Kidney (tissue), 14 donors: ENCODE results near the gene ADAMTS9. TPM values are rescaled to one million over a fixed set of nuclear protein-coding genes. Genes with fewer than 3 reads are reported as not detected.
A peak's percentile ranks its signal among the peaks of the same experiment; 100 is the strongest.

Experiments used
- DNase-seq, 5 donors: peaks; one replicate each; pipeline ENCODE4 v3.0.0-alpha.2; 2013 to 2020
- FAIRE-seq: peaks from 2 replicates; lab custom pipeline; 2012; peaks lifted over from hg19 to GRCh38; lab: Jason Lieb, UNC
- H3K27ac ChIP-seq, 2 donors: one replicate each; pipeline ENCODE4 v1.7.0; 2013; ENCODE audit warnings: low read depth in 2 of 2, low read length in 2 of 2, inconsistent platforms in 1 of 2
- H3K27me3 ChIP-seq: one replicate; pipeline ENCODE4 v1.7.1; 2013; ENCODE audit warnings: low read length, inconsistent platforms; ENCODE audit not compliant: control insufficient read depth, insufficient read depth
- H3K36me3 ChIP-seq, 3 donors: one replicate each; pipeline versions ENCODE4 v1.7.0 to v1.7.1; 2013; ENCODE audit warnings: low read length in 3 of 3, control low read depth in 1 of 3, inconsistent platforms in 1 of 3; ENCODE audit not compliant: insufficient read depth in 3 of 3, control insufficient read depth in 2 of 3
- H3K4me1 ChIP-seq, 3 donors: one replicate each; pipeline versions ENCODE4 v1.7.0 to v1.7.1; 2013; ENCODE audit warnings: low read length in 3 of 3, inconsistent platforms in 1 of 3, low read depth in 1 of 3; ENCODE audit not compliant: control insufficient read depth in 2 of 3, insufficient read depth in 2 of 3
- H3K4me3 ChIP-seq, 3 donors: one replicate each; pipeline versions ENCODE4 v1.7.0 to v1.8.1; 2013; ENCODE audit warnings: low read length in 3 of 3, control low read depth in 1 of 3, inconsistent platforms in 1 of 3
- H3K9ac ChIP-seq, 3 donors: one replicate each; pipeline versions ENCODE4 v1.7.0 to v1.7.1; 2013; ENCODE audit warnings: low read length in 3 of 3, control low read depth in 1 of 3, inconsistent platforms in 1 of 3
- H3K9me3 ChIP-seq, 3 donors: one replicate each; pipeline versions ENCODE4 v1.7.0 to v1.7.1; 2013; ENCODE audit warnings: low read length in 3 of 3, control low read depth in 1 of 3, inconsistent platforms in 1 of 3; ENCODE audit not compliant: control insufficient read depth in 2 of 3, insufficient read depth in 1 of 3
- intact Hi-C: fragments of 100-400 bp; cut with DNase I; formaldehyde crosslinking; loops from one replicate; pipeline ENCODE4 v1.11.1; 2022
- polyA plus RNA-seq: library from polyadenylated mRNA; stranded (reverse); fragments of 350-450 nt; fragmentation: Illumina TruSeq; extraction: RNeasy Lipid Tissue Mini Kit (QIAGEN cat#74804); gene quantifications from one replicate; pipeline ENCODE4 v1.2.3, GENCODE V29; 2014; ENCODE audit warnings: low read depth, low replicate concordance; ENCODE audit not compliant: insufficient read depth
- total RNA-seq: library from RNA; stranded (reverse); fragmentation: NEBNext Ultra II Directional; extraction: Animal tissue kit (Norgen Biotek cat#: 25700); gene quantifications from one replicate; pipeline ENCODE4 v1.2.1, GENCODE V29; 2021
- TF ChIP-seq, protein P1 (sequence below): IDR thresholded peaks from 3 replicates; pipeline ENCODE4 v1.5.1; 2012; ENCODE audit warnings: mild to moderate bottlenecking, moderate library complexity, borderline replicate concordance; ENCODE audit not compliant: insufficient read depth; ENCODE audit errors: extremely low read depth
- donor health status: control.
- donor health status: control.
- donor health status: control.
- donor health status: control.
- donor health status: control.
- donor health status: DM: yes; HTN: yes; CAD: no.
- donor health status: Normal renal cell carcinoma (clear cell type).

Gene ADAMTS9
- total and polyA plus RNA-seq, 2 donors from 2014 or later: 25.0 to 117 TPM

DNA sequence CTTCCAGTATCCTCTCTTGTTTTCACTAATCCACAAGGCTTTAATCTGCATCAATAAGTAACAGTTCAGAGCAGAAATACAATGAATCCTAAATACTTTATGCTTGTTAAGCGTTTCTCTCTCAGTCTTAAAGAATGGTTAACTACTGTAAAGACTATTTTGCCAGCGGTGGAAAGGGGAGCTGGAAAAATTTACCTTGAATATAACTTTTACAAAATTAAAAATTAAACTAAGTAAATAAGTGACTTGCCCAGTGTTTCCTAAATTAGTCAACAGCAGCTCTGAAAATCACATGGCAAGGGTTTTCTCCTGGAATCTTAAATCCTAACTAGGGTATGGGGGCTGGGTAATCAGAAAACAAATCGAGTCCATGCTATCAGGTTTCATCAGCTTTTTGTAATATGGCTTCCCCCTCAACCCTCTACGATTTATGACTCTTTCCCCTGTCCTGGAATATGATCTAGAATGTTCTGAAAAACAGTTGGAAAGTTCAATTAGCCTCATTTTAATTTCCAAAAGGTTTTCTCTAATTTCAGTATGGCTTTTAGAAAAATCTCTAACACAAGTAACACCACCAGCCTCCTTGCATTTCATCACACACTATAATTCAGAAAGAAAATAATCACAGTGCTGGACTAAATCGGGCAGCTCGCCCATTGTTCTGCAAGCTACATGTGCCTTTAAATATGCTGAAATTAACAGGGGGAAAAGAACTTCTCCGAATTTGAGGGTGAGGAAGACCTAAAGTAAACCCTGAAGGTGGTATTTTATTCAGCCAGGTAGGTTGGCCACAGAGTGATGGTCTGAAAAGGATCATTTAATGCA lies 133.5 kb downstream of the ADAMTS9 start:
- Histone ChIP-seq H3K4me1 (peaks cover 0 to 54% (median 21%) of the 10 kb centered on the region in 3 donors), H3K9ac (peak overlapping the region in 1 of 3 donors; percentile 51), H3K9me3 (no peaks in the 10 kb centered on the region), H3K27ac (peak overlapping the region; percentile 82 to 84), H3K27me3 (no peaks in the 10 kb centered on the region), H3K4me3 (peak overlapping the region in 1 of 3 donors; percentile 18), H3K36me3 (peaks cover 6 to 17% (median 6%) of the 10 kb centered on the region in 3 donors)
- DNase-seq (peak in 2 of 5 donors; percentile 70 to 73), FAIRE-seq (peak; percentile 98)
- TF ChIP-seq, protein P1, sequence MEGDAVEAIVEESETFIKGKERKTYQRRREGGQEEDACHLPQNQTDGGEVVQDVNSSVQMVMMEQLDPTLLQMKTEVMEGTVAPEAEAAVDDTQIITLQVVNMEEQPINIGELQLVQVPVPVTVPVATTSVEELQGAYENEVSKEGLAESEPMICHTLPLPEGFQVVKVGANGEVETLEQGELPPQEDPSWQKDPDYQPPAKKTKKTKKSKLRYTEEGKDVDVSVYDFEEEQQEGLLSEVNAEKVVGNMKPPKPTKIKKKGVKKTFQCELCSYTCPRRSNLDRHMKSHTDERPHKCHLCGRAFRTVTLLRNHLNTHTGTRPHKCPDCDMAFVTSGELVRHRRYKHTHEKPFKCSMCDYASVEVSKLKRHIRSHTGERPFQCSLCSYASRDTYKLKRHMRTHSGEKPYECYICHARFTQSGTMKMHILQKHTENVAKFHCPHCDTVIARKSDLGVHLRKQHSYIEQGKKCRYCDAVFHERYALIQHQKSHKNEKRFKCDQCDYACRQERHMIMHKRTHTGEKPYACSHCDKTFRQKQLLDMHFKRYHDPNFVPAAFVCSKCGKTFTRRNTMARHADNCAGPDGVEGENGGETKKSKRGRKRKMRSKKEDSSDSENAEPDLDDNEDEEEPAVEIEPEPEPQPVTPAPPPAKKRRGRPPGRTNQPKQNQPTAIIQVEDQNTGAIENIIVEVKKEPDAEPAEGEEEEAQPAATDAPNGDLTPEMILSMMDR: no peak
- intact Hi-C loops: no loop called here

DNA sequence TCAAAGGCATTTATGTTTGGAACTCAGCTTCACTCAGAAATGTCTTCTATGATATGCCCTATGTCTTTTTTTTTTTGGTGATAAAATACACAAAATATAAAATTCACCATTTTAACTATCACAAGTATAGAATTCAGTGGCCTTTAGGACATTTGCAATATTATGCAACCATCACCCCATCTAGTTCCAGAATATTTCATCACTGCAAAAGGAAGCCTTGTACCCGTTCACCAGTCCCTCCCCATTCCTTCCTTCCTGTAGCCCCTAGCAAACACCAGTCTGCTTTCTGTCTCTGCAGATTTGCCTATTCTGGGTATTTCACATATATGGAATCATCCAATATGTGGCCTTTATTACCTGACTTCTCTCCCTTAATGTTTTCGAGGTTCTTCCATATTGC lies 134.8 kb downstream of the ADAMTS9 start:
- DNase-seq (no peak), FAIRE-seq (no peak)
- Histone ChIP-seq H3K4me3 (no peak overlapping the region), H3K27me3 (no peaks in the 10 kb centered on the region), H3K36me3 (peaks cover 6 to 14% (median 6%) of the 10 kb centered on the region in 3 donors), H3K9me3 (no peaks in the 10 kb centered on the region), H3K9ac (no peak overlapping the region), H3K27ac (peak overlapping the region; percentile 82 to 84), H3K4me1 (peaks cover 0 to 42% (median 15%) of the 10 kb centered on the region in 3 donors)
- TF ChIP-seq, protein P1: no peak
- intact Hi-C loops: no loop called here

DNA sequence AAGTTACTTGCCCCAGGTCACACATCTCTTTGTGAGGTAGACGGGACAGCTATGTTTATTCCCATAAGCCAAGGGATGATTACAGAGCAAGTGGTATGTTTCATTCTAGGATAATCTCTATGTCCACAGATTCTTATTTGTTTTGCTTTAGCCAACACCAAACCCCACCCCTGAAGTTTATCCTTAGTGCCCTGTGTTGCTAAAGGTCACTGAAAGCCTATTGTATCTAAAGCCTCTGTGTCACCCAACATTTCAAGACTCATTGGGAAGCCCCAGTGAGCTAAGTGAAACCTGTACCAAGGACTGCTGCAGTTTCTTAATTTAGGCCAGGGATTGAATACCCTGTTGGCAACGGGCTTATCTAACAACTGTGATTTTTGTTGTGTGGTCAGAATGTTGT lies 135.6 kb downstream of the ADAMTS9 start:
- Histone ChIP-seq H3K27me3 (no peaks in the 10 kb centered on the region), H3K9ac (no peak overlapping the region), H3K27ac (peak overlapping the region in 1 of 2 donors; percentile 34), H3K36me3 (peaks cover 5 to 6% (median 6%) of the 10 kb centered on the region in 3 donors), H3K9me3 (no peaks in the 10 kb centered on the region), H3K4me3 (no peak overlapping the region), H3K4me1 (peaks cover 0 to 38% (median 15%) of the 10 kb centered on the region in 3 donors)
- DNase-seq (no peak), FAIRE-seq (no peak)
- TF ChIP-seq, protein P1: no peak
- intact Hi-C loops: no loop called here
